Measurements from ENCODE around the gene PTPRG.
"Not testable (repeated sequence)": the region's sequence is repeated elsewhere in the genome, so short reads cannot be mapped to it uniquely, and the experiment has no call there.

The PTPRG gene

DNA sequence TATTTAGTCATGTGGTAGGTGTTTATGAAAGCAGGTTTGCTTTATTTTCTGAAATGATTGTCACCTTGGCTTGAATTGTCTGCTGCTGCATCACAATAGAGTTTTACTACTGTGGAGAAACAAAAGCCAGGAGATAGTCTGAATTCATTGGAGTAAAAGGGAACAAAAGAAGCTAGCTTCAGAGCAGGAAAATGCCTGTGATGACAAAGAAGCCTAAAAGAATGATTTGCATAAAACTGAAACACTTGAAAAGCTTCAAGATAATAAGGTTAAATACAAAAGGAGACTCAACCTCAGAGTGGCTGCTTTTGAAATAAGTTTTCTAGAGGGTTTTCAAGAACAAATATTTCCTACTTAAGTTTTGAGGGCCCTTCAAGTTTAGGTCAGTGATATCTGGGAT, 138.3 kb downstream of the PTPRG start:
- H3K4me3 ChIP-seq (ENCODE audit: low read length) = no peak overlapping the region
- no peak for TF ChIP-seq ZNF274 (IDR thresholded peaks at IDR 0.05; ENCODE audit: low read depth, low read length)

DNA sequence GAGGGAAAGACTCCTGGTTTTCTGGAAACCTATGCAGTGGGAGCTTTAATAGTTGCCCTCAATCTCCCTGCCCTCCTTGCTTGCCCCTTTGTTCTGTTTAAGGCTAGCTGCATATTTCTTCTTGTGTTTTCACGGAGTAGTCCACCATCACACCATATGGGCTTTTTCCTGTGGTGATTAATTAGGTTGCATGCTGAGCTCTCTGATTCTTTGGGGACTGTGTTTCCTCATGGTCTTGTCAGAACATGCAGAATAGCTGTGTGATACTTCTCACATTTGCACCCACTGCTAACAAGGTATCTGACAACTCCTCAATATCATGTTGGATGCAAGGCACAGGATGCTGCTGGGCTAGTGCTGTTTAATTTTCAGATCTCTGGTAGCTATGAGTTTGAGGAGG, 139.6 kb downstream of the PTPRG start:
- no peak for TF ChIP-seq ZNF274 (IDR thresholded peaks at IDR 0.05; ENCODE audit: low read depth, low read length)
- no peak overlapping the region for H3K4me3 ChIP-seq (ENCODE audit: low read length)

- no peak for TF ChIP-seq ZNF274 (IDR thresholded peaks at IDR 0.05; ENCODE audit: low read depth, low read length)
- H3K4me3 ChIP-seq (ENCODE audit: low read length) = no peak overlapping the region
Observed at GRCh38 chr3:61702453-61702852, 141.1 kb downstream of the PTPRG start.

- TF ChIP-seq ZNF274 (IDR thresholded peaks at IDR 0.05; ENCODE audit: low read depth, low read length) = no peak
- H3K4me3 ChIP-seq (ENCODE audit: low read length) = no peak overlapping the region
Observed at GRCh38 chr3:61704807-61705206, 143.4 kb downstream of the PTPRG start.

DNA sequence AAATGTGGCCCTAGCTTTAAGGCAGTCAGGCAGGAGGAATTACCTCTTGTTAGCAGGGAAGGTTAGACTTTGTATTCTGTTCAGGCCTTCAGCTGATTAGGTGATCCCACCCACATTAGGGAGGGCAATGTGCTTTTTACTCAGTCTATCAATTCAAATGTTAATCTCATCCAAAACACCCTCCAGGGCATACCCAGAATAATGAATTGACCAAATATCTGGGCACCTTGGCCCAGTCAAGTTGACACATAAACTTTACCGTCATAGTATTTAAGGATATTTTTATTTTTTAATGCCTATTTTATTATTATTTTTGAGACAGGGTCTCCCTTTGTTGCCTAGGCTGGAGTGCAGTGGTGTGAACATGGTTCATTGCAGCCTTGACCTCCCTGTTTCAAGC, 146.1 kb downstream of the PTPRG start:
- no peak overlapping the region for H3K4me3 ChIP-seq (ENCODE audit: low read length)
- no peak for TF ChIP-seq ZNF274 (IDR thresholded peaks at IDR 0.05; ENCODE audit: low read depth, low read length)

GRCh38 chr3:61710920-61711319, 149.5 kb downstream of the PTPRG start:
- not testable (repeated sequence) for H3K4me3 ChIP-seq (ENCODE audit: low read length)

- H3K4me3 ChIP-seq (ENCODE audit: low read length) = no peak overlapping the region
- no peak for TF ChIP-seq ZNF274 (IDR thresholded peaks at IDR 0.05; ENCODE audit: low read depth, low read length)
Observed at GRCh38 chr3:61714225-61714624, 152.9 kb downstream of the PTPRG start.

- H3K4me3 ChIP-seq (ENCODE audit: low read length) = no peak overlapping the region
- TF ChIP-seq ZNF274 (IDR thresholded peaks at IDR 0.05; ENCODE audit: low read depth, low read length) = no peak
Observed at GRCh38 chr3:61715886-61716527, 154.6 kb downstream of the PTPRG start.

DNA sequence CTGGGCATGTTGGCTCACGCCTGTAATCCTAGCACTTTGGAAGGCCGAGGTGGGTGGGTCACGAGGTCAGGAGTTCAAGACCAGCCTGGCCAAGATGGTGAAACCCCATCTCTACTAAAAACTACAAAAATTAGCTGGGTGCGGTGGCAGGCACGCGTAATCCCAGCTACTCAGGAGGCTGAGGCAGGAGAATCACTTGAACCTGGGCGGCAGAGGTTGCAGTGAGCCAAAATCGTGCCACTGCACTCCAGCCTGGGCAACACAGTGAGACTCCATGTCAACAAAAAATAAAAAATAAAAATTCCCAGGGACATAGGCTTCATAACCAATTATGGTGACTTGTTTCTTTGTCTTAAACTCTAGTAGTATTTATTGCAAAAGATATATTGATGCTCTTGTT, 155.3 kb downstream of the PTPRG start:
- not testable (repeated sequence) for H3K4me3 ChIP-seq (ENCODE audit: low read length)

GRCh38 chr3:61718565-61718964, 157.2 kb downstream of the PTPRG start:
- H3K4me3 ChIP-seq (ENCODE audit: low read length) = no peak overlapping the region
- no peak for TF ChIP-seq ZNF274 (IDR thresholded peaks at IDR 0.05; ENCODE audit: low read depth, low read length)

GRCh38 chr3:61719278-61719977, 158.1 kb downstream of the PTPRG start:
- TF ChIP-seq ZNF274 (IDR thresholded peaks at IDR 0.05; ENCODE audit: low read depth, low read length) = no peak
- no peak overlapping the region for H3K4me3 ChIP-seq (ENCODE audit: low read length)

DNA sequence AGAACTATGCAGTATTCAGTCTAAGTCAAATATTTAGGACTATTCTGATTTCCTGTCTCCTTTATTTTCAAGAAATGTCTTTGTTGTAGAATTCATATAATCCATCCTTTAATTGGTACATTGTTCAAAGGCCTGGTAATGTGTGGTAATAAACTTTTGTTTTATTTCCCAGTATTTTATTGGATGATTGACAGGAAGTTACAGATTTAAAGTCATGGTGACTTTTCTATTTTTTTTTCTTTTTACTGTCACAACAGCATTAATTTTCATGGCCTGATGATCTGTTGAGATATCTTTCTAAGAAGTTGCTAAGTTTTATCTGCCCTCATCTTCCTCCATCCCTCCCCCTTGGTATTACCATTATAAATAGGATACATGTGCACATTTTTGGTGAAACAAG, 161.7 kb downstream of the PTPRG start:
- TF ChIP-seq ZNF274 (IDR thresholded peaks at IDR 0.05; ENCODE audit: low read depth, low read length) = no peak
- no peak overlapping the region for H3K4me3 ChIP-seq (ENCODE audit: low read length)

DNA sequence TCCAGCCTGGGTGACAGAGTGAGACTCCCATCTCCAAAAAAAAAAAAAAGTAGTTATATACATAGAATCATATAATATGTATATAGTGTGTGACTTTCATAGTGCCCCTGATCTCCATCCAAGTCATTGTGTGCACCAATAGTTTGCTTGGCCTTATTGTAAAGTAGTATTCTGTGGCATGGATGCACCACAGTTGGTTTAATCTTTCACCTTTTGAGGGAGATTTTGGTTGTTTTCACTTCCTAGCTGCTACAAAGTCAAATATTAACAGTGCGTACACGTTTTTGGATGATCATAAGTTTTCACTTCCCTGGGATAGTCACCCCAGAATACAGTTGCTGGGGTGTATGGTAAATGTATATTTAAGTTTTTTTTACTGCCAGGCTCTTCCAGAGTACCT, 162.8 kb downstream of the PTPRG start:
- no peak for TF ChIP-seq ZNF274 (IDR thresholded peaks at IDR 0.05; ENCODE audit: low read depth, low read length)
- H3K4me3 ChIP-seq (ENCODE audit: low read length) = no peak overlapping the region; the same call in 1 of the 2 replicates

GRCh38 chr3:61724801-61725200, 163.4 kb downstream of the PTPRG start:
- no peak for TF ChIP-seq ZNF274 (IDR thresholded peaks at IDR 0.05; ENCODE audit: low read depth, low read length)

GRCh38 chr3:61725851-61726333, 164.5 kb downstream of the PTPRG start:
- no peak overlapping the region for H3K4me3 ChIP-seq (ENCODE audit: low read length)
- TF ChIP-seq ZNF274 (IDR thresholded peaks at IDR 0.05; ENCODE audit: low read depth, low read length) = no peak

More at GRCh38 chr3:61724801-61725200, 163.4 kb downstream of the PTPRG start:
- no peak overlapping the region; the same call in 1 of the 2 replicates for H3K4me3 ChIP-seq (ENCODE audit: low read length)
